GM19328 (cell line): ENCODE measurements around the gene RPL13.

Experiments used
- ATAC-seq: cut with Tn5 transposase; IDR thresholded peaks from one replicate; pipeline ENCODE4 v1.9.1; 2021; ENCODE audit warnings: mild to moderate bottlenecking, moderate library complexity; ENCODE audit not compliant: unreplicated experiment

The RPL13 gene

DNA sequence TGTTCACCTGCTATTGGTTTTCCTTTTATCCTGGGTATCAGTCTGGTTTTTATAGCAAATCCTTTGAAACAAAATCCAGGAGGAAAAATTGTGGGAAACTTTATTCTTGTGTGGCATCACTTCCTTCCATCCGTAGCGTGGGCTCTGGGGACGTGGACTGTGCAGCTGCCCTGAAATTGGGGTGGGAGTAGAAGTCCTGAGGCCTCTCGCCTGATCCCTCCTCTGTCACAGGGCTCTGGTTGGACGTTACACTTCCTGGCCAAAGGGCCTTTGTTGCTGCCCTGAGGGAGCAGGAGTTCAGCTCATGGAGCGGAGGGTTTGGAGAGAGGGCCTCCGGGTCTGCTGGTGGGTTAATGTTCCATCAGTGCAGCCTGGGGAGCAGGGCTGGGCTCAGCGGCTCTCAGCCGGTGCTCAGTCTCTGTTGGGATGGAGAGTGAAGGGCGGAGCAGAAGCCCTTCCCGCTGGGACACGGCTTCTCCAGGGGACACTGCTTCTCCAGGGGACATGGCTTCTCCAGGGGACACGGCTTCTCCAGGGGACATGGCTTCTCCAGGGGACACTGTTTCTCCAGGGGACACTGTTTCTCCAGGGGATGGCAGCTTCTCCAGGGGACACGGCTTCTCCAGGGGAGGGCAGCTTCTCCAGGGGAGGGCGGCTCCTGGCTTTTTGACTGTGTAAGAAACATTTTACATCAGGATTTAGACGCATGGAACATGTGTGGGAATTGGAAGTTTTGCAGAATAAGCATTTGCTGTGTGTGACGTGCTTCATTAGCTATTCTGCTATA lies 15.2 kb upstream of the RPL13 start:
- no peak for ATAC-seq

DNA sequence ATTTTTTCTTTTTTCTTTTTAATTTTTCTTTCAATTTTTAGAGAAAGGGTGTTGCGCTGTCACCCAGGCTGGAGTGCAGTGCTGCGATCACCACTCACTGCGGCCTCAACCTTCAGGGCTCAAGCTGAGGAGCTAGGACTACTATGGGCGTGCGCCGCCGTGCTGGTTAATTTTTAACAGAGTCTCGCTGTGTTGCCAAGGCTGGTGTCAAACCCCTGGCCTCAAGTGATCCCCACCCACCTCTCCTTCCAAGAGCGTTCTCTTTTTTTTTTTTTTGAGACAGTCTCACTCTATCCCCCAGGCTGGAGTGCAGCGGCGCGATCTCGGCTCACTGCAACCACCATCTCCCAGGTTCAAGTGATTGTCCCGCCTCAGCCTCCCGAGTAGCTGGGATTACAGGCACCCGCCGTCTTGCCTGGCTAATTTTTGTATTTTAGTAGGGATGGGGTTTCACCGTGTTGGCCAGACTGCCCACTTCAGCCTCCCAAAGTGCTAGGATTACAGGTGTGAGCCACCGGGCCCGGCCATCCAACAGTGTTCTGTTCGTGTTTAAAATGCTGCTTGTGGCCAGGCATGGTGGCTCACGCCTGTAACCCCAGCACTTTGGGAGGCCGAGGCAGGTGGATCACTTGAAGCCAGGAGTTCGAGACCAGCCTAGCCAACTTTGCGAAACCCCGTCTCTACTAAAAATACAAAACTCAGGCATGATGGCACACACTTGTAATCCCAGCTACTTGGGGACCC lies 14.5 kb upstream of the RPL13 start:
- ATAC-seq, result no peak

DNA sequence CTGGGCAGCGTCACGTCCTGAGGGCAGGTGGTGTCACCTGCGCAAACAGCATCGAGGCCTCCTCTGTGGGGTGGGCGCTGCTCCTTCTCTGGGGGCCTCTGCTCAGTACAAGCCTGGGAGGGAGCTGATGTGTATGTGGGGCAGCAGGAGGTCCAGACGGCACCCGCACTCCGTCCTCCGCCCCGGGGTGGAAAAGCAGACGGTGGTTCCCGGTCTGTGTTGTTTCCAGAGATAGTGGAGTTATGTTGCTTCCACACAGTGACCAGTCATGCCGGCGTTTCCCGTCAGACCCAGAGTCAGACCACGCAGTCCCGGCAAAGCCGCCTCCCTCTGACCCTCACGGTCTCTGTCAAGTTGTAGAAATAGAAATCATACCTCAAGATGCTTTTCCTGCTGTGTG lies 13.7 kb upstream of the RPL13 start:
- ATAC-seq, result no peak

DNA sequence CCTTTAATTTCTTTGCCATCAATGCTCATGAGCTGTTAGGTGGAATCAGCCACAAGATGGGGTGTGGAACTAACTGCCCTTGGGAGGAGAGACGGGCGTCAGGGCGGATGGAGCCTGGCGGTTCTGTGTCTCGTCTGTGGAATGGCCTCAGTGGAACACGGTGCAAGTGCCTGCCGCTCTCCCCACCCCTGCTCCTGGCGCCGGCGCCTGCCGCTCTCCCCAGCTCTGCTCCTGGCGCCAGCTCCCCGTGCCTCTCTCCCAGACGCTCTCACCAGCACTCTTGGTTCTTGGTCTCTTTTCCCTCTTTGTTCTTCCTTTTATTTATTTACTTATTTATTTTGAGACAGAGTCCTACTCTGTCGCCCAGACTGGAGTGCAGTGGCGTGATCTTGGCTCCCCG lies 13.2 kb upstream of the RPL13 start:
- ATAC-seq, result no peak

DNA sequence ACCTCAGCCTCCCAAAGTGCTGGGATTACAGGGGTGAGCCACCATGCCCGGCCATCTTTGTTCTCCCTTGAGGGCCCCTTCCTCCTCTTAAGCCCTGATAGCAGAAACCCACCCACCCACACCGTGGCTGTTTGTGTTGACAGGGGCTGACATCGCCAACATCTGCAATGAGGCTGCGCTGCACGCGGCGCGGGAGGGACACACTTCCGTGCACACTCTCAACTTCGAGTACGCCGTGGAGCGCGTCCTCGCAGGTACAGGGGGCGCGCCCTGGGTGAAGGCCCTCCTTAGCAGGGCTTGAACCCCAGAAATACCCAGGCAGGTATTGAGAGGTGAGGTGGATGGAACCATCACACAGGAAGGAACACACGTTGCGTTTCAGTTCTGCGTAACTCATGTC lies 12.6 kb upstream of the RPL13 start:
- ATAC-seq, result no peak

DNA sequence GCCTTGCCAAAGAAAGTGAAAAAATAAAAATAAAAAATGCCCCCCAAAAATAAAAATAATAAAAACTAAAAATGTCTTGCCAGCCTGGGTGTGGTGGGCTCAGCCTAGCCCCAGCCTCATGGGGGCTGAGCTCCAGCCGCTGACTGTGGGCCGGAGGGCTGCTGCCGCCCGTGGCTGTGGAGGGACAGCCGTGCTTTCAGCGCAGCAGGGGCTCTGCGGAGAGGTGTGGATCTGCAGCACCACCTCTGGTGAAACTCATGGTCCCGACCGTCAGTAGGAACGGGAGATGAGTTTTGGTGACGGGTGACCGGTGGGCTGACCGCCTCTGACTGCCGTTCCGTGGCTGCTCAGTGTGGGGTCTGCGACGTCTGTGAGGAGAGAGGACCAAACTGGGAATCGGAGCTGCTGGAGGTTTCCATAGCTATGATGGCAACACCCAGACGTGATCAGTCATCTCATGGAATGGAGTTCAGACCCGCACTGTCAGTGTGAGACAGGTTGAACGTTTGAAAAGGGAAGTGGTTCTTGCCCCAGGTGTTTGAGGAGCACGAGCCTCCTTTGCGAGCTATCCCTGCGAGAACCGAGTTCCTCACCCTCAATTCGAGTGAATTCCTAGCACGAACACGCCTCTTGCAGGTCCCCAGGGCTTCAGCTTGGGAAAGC lies 12.0 kb upstream of the RPL13 start:
- ATAC-seq, result no peak

DNA sequence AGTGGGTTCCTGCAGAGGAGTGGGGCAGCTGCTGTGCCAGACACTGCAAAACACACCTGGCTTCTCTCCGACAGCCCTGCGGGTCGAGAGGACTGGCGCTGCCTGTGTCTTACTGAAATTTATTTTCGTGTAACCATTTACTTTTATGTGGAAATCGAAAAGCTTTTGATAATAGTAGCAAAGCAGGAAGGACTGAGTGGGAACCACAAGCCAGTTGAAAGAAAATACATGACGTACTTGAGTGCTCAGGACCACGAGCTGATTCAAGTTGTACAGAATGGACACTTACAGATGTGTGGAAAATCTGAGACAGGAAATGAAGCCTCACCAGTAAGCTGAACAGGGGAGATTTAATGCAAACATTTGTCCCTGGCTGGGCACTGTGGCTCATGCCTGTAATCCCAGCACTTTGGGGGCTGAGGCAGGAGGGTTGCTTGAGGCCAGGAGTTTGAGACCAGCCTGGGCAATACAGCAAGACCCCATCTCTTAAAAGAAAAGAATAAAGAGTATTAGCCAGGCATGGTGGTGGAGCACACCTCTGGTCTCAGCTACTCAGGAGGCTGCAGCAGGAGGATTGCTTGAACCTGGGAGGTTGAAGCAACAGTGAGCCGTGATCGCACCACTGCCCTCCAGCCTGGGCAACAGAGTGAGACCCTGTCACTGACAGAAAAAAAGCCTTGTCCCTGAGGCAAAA lies 11.3 kb upstream of the RPL13 start:
- ATAC-seq, result no peak

DNA sequence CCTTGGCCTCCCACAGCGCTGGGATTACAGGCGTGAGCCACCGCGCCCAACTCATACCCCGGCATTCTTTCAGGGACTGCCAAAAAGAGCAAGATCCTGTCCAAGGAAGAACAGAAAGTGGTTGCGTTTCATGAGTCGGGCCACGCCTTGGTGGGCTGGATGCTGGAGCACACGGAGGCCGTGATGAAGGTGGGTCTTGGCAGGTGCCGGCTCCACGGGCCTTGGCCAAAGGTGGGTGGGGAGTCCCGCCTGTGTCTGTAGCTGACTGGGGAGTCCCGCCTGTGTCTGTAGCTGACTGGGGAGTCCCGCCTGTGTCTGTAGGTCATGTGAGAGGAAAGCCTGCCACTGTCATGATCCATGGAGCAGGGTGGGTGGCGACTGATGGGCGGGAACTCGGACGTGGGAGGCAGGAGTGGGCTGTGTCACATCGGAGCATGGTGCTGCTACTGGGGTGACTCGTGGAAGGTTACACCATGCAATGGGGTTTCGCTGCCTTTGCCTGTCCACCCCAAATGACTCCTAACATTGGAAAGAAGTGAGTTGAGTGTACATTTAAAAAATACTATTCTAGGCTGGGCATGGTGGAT lies 10.0 kb upstream of the RPL13 start:
- ATAC-seq, result no peak

DNA sequence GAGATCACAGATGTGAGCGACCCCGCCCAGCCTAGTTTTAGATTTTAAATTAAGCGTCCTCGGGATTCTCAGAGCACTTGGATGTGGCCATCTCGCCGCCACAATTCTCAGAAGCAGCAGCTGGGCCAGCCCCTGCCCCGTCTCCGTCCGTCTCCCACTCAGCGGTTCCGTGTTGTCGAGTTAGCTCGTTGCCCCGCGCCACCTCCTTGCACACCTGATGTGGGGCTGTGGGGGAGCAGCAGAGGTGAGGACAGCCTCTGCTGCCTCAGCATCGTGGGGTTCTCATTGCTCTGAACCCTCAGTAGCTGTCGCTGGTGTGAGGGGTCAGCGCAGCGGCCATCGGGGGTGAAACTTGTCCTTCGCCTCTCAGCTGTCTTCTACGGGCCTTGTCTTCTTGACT lies 8.2 kb upstream of the RPL13 start:
- no peak for ATAC-seq

DNA sequence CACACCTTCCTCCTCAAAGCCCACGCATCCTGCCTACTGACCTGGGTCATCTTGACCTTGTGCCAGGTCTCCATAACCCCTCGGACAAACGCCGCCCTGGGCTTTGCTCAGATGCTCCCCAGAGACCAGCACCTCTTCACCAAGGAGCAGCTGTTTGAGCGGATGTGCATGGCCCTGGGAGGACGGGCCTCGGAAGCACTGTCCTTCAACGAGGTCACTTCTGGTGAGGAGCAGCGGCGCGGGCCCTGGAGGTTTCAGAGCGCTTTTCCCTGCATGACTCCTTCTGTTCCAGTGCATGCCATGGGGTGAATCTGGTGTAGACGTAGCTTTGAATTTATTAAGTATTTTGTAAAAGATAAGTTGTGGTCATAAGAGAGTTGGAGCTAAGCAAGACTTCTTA lies 7.6 kb upstream of the RPL13 start:
- no peak for ATAC-seq

DNA sequence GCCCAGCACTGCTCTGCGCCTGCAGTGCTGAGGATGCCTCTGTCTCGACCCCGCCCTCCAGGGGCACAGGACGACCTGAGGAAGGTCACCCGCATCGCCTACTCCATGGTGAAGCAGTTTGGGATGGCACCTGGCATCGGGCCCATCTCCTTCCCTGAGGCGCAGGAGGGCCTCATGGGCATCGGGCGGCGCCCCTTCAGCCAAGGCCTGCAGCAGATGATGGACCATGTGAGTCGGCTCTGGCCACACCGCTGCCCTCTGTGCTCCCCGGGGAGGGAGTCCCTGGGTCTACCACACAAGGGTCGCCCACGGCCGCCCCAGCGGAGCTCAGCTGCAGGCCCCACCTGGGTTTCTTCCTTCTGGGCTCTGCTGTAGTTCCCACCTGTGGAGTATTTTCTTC lies 6.7 kb upstream of the RPL13 start:
- no peak for ATAC-seq

DNA sequence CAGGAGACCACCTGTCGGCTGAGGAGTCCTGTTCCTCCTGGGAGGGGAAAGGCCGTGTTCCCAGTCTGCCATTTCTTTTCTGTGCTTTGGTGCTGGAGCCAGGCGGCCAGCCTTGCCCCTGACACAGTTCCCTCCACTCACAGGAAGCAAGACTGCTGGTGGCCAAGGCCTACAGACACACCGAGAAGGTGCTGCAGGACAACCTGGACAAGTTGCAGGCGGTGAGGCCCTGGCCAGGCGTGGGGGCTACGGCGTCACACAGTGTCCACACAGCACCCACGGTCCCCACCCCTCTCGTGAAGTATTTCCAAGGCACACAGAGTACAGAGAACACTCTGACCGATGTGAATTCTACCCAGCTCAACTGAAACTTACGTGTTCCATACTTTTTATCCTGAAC lies 6.1 kb upstream of the RPL13 start:
- ATAC-seq, result no peak

DNA sequence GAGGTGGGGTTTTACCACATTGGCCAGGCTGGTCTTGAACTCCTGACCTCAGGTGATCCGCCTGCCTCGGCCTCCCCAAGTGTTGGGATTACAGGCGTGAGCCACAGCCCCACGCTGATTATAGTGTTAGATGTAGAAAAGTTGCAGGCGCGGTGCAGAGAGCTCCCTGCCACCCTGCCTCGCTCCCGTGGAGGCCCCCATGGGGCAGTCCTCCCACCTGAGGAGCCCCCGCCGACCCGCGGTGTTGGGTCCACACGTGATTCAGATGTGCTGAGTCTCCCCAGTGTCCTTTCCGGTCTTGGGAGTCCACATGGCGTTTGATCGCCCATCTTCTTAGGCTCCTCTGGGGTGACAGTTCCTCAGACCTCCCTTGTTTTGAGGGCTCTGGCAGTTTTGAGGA lies 5.2 kb upstream of the RPL13 start:
- no peak for ATAC-seq

DNA sequence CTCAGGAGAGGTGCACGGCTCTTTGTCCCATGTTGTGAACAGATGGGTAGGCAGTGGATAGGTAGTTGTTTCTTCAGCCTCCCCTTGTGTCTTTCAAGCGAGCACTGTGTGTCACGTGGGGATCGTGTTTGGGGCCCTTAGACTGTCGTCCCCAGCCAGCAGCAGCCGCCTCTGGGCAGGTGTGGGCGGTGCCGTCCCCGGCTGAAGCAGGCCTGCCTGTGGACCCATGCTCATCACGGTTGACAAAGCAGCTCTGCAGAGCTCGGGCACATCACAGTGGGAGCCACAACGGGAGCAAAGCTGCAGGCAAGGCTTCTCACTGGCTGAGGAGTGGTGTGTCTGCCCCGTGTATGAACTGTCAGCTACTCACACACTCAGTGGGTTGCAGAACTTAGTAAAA lies 4.7 kb upstream of the RPL13 start:
- ATAC-seq, result no peak

DNA sequence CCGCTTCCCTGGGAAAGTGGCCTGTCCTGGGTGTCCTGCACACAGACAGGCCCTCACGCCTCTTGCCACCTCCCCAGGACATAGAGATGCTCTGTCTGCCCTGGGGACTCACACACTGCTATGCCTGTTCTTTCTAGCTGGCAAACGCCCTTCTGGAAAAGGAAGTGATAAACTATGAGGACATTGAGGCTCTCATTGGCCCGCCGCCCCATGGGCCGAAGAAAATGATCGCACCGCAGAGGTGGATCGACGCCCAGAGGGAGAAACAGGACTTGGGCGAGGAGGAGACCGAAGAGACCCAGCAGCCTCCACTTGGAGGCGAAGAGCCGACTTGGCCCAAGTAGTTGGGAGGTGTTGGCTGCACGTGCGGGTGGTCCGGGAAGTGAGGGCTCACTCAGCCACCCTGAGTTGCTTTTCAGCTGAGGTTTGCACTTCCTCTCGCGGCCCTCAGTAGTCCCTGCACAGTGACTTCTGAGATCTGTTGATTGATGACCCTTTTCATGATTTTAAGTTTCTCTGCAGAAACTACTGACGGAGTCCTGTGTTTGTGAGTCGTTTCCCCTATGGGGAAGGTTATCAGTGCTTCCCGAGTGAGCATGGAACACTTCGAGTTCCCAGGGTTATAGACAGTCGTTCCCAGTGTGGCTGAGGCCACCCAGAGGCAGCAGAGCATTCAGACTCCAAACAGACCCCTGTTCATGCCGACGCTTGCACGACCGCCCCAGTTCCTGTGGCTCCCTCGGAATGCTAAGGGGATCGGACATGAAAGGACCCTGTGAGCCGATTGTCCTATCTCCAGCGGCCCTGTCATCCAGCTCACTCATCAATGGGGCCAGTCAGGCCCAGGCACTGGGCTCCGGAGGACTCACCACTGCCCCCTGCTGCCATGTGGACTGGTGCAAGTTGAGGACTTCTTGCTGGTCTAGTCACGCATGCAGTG lies 3.5 kb upstream of the RPL13 start:
- no peak for ATAC-seq

DNA sequence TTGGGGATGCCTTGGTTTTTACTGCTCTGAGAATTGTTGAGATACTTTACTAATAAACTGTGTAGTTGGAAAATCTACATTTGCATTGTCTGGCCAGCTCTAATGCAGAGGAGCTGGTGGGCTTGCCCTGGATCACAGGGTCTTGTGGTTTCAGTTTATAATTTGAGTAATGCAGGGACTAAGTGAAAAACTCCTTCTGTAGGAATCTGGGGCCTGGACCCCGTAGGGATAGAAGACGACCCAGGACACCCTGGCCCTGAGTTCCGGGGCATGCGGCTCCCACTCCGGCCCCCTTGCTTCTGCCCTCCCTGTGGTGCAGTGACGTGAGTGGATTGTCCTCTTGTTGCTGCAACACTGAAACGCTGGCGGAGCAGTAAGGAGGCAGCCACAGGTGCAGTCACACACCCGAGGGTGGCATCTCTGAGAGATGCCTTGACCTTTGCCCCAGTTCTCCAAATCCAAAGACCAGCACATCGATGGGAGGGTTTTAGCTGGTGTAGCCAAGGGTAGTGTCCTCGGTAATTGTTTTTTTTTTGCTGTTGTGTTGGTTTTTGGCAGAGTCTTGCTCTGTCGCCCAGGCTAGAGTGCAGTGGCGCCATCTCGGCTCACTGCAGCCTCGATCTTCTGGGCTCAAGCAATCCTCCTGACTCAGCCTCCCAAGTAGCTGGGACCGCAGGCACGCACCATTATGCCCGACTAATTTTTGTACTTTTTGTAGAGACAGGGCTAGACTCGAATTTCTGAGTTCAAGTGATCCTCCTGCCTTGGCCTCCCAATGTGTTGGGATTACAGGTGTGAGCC lies 2.6 kb upstream of the RPL13 start:
- ATAC-seq, result no peak

DNA sequence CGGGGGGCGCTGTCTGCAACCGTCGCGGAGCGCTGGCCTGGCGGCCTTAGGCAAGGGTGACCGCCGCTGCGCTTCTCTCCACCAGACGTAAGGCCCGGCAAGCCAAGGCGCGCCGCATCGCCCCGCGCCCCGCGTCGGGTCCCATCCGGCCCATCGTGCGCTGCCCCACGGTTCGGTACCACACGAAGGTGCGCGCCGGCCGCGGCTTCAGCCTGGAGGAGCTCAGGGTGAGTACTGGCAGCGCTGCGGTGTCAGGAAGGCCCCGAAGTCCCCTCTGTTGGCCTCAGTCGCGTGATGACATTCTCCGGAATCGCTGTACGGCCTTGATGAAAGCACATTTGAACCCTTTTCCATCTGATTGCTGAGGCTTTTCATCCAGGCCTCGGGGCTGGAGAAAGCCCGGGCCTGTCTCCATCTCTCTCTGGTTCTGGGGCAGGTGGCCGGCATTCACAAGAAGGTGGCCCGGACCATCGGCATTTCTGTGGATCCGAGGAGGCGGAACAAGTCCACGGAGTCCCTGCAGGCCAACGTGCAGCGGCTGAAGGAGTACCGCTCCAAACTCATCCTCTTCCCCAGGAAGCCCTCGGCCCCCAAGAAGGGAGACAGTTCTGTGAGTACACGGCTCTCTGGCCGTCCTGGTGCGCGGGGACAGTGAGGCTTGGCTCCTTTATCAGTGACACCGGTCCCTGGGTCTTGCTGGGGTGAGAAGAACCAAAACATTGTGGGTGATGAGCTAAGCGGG lies 831 bp downstream of the RPL13 start:
- ATAC-seq, result no peak

DNA sequence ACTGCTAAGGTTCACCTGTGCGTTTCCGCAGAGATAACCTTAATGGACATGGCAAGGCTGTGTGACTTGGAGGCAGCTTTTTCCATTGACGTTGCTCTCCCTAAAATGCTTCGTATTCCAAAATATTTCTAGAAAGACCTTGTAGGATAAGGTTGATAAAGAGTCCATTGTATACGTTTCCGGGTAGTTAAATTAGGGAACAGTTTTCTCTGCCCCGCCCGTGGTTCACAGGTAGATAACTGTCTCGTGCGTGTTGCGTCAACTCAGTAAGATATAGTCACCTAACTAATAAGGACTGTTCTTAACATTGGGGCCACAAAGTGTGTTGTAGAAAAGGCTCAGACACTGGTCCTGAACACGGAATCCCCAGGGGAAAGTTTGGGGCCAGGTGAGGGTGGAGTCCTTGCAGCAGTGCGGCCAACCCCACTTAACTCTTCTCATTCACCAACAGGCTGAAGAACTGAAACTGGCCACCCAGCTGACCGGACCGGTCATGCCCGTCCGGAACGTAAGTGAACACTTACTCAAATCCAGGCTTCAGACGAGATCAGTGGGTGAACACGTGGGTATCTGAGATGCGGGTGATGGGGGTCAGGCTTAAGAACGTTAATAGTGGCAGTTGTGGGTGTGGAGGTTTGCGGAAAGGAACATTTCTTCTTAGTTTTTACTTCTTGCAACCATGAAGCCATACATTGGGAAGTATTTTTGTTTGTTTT lies 1.6 kb downstream of the RPL13 start:
- ATAC-seq, result no peak
